ENCODE results near the gene AOPEP.

AOPEP gene

GRCh38 chr9:94906713-94907112, 180.2 kb downstream of the AOPEP start:
- no peak for DNase-seq

- no peak for DNase-seq
Measured at GRCh38 chr9:94907264-94907936, 180.9 kb downstream of the AOPEP start.

- no peak for DNase-seq
Measured at GRCh38 chr9:94908011-94908563, 181.6 kb downstream of the AOPEP start.

- no peak for DNase-seq
Measured at GRCh38 chr9:94908583-94909249, 182.2 kb downstream of the AOPEP start.

- DNase-seq: no peak
Measured at GRCh38 chr9:94909250-94909894, 182.9 kb downstream of the AOPEP start.

GRCh38 chr9:94909965-94910730, 183.6 kb downstream of the AOPEP start:
- no peak for DNase-seq

GRCh38 chr9:94911211-94911610, 184.7 kb downstream of the AOPEP start:
- DNase-seq: no peak

- DNase-seq: peak; percentile 31
Measured at GRCh38 chr9:94911986-94912635, 185.6 kb downstream of the AOPEP start.

- DNase-seq: peak; percentile 96
Measured at GRCh38 chr9:94912700-94913249, 186.3 kb downstream of the AOPEP start.

- DNase-seq: no peak
Measured at GRCh38 chr9:94913550-94913949, 187.1 kb downstream of the AOPEP start.

- DNase-seq: no peak
Measured at GRCh38 chr9:94915476-94916450, 189.3 kb downstream of the AOPEP start.

GRCh38 chr9:94916956-94917355, 190.5 kb downstream of the AOPEP start:
- no peak for DNase-seq

- no peak for DNase-seq
Measured at GRCh38 chr9:94918038-94918753, 191.7 kb downstream of the AOPEP start.

- DNase-seq: peak; percentile 87
Measured at GRCh38 chr9:94919376-94920098, 193.0 kb downstream of the AOPEP start.

- DNase-seq: peak; percentile 83
Measured at GRCh38 chr9:94920420-94921091, 194.1 kb downstream of the AOPEP start.

- DNase-seq: peak; percentile 87
Measured at GRCh38 chr9:94921092-94921471, 194.6 kb downstream of the AOPEP start.

- no peak for DNase-seq
Measured at GRCh38 chr9:94921656-94922055, 195.2 kb downstream of the AOPEP start.

- DNase-seq: peak; percentile 97
Measured at GRCh38 chr9:94922098-94922607, 195.7 kb downstream of the AOPEP start.

GRCh38 chr9:94922691-94923107, 196.2 kb downstream of the AOPEP start:
- DNase-seq: no peak
